GM18507 (cell line): ENCODE measurements around the gene PEX5L.
A peak's percentile ranks its signal among the peaks of the same experiment; 100 is the strongest.
"Not testable (repeated sequence)": the region's sequence is repeated elsewhere in the genome, so short reads cannot be mapped to it uniquely, and the experiment has no call there.

Experiments
- DNase-seq: peaks from one replicate; pipeline ENCODE4 v3.0.0; 2011; ENCODE audit warnings: low read depth; ENCODE audit not compliant: insufficient read length; ENCODE audit errors: extremely low spot score
- FAIRE-seq: peaks from 2 replicates; lab custom pipeline; 2011; peaks lifted over from hg19 to GRCh38; lab: Jason Lieb, UNC

PEX5L gene, protein sequence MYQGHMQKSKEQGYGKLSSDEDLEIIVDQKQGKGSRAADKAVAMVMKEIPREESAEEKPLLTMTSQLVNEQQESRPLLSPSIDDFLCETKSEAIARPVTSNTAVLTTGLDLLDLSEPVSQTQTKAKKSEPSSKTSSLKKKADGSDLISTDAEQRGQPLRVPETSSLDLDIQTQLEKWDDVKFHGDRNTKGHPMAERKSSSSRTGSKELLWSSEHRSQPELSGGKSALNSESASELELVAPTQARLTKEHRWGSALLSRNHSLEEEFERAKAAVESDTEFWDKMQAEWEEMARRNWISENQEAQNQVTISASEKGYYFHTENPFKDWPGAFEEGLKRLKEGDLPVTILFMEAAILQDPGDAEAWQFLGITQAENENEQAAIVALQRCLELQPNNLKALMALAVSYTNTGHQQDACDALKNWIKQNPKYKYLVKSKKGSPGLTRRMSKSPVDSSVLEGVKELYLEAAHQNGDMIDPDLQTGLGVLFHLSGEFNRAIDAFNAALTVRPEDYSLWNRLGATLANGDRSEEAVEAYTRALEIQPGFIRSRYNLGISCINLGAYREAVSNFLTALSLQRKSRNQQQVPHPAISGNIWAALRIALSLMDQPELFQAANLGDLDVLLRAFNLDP

DNA sequence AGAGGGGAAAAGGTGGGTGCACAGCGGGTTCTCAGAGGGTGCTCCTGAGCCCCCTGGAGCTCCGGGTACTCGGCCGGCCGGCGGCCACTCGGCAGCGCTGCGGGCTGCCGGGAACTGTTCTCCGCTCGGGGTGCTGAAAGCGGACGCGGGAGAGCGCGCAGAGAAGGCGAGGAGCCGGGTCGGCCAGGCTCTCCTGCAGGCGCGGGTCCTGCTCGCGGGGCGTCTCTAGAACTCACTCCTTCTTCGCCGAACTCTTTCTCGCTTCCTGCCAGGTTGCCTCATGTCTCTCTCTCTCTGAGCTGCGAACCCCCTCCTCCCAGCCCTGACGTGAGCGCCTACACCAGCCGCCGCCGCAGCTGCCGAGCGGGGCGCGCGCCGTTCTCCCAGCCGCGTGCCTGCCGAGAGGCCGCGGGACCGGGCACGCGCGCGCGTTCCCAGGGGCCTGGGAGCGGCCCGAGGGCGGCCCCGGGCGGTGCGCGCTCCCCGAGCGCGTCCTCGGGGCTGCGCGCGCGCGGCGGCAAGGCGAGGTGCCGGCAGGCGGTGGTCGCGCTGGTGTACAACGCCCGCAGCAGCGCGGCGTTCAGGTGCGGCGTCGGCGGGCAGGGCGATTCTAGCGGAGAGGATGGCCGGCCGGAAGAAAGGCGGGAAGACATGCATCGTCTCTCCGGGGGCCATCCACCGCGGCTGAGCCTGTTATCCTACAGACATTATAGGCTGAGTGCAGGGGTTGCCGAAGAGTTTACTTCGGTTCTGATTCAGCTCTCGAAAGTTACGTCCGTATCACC lies at the start of gene PEX5L:
Gene PEX5L, minus strand, starts transcription at position 267 of the 785 bp plus-strand sequence. CDS start 338 bp downstream, outside the sequence.
- DNase-seq (peak; percentile 20), FAIRE-seq (no peak)

DNA sequence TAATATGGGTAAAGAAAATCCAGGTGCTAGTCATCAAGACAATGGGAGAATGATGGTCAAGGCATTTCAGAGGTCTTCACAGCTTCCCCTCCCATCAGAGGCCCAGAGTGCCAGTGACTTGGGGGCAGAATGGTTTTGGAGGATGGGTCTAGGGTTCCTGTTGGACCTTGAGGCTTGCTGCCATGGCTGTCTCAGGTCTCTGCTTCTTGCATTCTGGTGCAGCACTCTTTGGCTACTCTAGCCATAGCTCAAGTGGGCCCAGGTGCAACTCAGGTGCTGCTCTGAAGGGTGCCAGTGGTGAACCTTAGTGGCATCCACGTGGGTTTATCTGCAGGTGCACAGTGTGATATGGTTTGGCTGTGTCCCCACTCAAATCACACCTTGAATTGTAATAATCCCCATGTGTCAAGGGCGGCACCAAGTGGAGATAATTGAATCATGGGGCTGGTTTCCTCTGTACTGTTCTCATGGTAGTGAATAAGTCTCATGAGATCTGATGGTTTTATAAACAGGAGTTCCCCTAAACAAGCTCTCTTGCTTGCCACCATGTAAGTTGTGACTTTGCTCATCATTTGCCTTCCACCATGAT lies 48.5 kb upstream of the PEX5L start:
- FAIRE-seq (peak; percentile 42), DNase-seq (no peak)

DNA sequence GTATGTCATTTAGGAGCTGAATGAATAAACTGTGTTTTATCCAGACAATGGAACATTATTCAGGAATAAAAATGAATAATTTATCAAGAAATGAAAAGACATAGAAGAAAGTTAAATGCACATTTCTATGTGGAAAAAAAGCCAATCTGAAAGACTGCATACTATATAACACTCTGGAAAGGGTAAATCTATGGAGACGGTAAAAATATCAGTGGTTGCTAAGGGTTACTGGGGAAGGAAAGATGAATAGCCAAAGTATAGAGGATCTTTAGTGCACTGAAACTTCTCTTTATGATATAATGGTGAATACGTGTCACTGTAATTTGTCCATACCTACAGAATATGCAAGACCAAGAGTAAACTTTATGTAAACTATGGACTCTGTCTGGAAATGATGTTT lies 46.0 kb upstream of the PEX5L start:
- FAIRE-seq (no peak), DNase-seq (no peak)

DNA sequence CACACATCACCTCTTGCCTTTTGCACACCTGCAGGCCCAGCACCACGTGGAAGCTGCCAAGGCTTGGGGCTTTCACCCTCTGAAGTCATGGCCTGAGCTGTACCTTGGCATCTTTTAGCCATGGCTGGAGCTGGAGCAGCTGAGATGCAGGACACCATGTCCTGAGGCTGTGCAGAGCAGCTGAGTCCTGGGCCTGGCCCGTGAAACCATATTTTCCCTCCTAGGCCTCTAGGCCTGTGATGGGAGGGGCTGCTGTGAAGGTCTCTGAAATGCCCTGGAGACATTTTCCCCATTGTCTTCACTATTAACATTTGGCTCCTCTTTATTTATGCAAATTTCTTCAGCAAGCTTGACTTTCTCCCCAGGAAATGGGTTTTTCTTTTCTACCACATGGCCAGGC lies 41.9 kb upstream of the PEX5L start:
- DNase-seq, result no peak
- FAIRE-seq, result no peak

DNA sequence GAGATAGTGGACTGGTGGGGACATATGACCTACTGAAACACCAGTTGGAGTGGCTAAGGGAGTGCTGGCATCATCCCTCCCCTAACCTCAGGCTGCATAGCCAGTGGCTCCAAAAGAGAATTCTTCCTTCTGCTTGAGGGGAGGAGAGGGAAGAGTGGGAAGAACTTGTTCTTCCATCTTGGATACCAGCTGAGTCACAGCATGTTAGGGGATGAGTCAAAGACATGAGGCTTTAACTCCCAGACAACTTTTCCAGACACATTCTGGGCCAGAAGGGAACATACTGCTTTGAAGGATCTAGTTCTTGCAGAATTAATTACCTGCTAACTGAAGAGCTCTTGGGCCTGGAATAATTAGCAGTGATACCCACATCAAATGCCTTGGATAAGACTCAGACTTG lies 36.8 kb upstream of the PEX5L start:
- FAIRE-seq (no peak), DNase-seq (no peak)

DNA sequence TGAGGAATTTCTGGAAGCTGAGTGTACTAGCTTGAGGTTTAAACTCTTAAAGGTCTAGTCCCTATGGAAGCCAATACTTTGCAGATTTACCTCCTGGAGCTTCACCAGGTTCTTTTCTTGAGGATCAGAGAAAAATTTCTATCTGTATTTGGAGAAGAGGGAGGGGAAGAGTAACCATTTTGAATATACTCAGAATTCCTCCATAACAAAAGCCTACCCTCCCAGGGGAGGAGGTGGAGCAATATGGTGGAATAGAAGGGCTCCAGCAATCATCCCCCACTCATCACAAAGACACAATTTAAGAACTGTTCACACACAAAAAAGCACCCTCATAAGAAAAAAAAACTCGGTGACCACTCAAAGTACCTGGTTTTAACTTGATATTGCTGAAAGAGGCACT lies 36.0 kb upstream of the PEX5L start:
- no peak for FAIRE-seq

DNA sequence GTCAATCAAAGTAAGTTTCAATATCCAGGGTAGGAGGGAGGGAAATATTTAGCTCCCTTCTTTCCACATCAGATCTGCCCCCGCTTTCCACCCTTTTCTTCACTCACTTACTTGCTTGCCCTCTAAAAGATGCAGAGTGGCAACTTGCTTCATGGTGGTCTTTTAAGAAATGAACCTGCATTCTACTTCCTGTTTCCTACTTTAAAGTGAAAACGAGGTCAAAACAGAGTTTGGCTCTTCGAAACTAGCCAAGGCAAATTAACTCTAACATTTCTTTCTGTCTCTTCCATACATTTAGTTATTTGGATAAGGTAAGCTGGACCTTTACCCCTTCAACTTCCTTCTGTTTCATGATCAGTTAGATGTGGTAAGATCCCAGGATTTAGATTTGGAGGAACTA lies 34.2 kb upstream of the PEX5L start:
- no peak for DNase-seq
- no peak for FAIRE-seq

More for the DNA sequence above, 36.0 kb upstream of the PEX5L start:
- no peak for DNase-seq

DNA sequence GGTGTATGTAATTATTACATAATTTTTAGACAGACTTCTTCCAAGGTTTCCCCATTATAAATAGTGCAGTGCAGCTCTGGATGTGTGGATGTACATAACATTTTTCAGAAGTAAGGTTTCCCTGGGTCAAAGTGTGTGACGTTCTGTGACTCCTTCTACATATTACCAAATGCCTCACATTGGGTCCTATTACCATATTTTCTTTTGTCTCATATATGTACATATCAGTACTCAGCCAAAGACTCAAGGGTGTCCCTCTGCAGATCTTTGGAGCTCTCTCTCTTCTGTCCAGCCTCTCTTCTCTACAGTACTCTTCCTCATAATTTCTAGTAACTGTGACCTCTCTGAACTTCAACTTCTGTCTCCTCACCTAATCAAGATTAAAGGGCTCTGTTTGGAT lies 31.3 kb upstream of the PEX5L start:
- no peak for DNase-seq
- FAIRE-seq, result no peak

DNA sequence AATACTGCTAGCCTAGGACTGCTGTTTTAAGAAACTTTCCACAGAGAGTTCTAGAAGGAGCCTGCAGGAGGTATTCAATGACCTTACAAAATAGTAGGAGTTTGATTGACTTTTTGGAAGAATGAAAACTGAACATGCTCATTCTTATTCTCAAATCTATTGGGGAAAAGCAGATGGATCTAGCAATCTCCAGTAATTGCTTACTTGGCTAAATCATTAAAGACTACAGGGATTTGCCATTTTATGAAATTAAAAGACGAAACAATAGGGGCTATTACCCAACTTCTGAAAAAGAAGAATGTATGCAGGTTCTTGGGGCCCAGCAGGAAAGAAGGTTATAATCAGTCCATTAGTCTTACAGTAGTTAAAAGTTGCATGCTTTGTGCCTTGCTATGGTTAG lies 29.9 kb upstream of the PEX5L start:
- no peak for FAIRE-seq
- DNase-seq, result no peak

DNA sequence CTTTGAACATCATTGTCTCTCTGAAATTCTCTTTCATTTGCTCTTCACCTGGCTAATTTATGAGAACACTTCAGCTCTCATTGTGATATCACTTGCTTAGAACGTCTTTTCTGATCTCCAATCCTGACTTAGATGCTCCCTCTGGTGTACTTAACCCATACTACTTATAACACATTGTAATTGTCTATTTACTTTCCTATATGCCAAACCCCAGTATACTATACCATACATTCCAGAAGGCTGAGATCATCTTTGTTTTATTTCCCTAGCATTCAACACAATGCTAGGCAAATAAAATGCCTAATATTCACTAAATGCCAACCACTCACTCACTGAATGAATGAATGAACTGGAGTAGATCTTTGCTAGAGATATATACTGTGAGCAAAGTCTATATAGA lies 27.0 kb upstream of the PEX5L start:
- no peak for FAIRE-seq
- no peak for DNase-seq

DNA sequence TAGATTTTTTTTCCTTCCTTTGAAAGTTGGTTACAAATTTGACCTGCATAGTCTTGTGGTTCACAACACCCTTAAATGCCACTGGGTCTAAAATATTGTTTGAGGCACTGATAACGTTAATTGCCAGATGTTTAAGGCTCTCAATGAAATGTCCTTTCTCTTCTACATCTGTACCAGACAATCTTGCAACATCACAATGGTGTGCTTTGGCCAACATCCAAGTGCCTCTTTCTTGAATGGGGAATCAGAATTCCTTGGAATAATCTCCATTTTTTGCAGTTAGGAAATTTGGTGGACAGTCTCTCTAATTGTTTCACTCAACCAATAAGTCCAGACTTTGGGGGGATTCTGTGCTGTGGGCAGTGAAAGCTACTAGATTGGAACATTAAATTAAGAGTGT lies 26.0 kb upstream of the PEX5L start:
- FAIRE-seq (no peak), DNase-seq (no peak)

DNA sequence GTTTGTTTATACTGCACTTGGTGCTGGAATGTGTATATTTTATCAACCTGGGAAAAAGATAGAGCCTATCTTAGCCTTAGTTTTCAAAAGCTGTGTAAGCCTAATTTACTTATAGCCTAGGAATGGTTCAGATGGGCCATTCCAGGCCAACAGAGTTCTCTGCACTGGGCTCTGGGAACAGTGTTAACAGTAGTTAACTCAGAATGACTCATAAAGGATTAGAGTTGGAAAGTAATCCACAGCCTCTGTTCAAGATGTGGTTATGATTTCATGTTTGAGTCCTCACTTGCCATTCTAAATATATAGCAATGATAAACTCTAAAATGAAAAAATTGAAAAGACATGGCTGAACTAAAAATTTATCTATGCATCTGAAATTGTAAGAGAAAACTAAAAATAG lies 22.6 kb upstream of the PEX5L start:
- FAIRE-seq (no peak), DNase-seq (no peak)

DNA sequence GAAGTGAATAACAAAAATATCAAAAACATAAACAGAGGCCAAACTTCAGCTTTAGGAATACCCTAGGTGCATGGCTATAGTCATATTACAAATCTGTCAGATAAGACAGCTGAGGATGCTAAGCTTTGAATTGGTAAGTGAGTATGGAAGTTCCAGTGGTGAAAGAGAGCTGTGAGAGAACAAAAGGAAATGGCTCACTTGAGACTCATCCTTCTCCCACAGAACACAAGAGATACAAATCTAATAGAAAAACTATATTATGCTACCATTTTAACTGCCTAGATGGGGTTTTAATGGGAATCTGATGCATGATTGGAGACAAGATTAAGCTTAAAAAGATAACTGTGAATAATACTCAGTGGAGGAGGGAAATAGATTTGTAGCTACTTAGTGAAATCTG lies 21.5 kb upstream of the PEX5L start:
- FAIRE-seq (no peak), DNase-seq (no peak)

DNA sequence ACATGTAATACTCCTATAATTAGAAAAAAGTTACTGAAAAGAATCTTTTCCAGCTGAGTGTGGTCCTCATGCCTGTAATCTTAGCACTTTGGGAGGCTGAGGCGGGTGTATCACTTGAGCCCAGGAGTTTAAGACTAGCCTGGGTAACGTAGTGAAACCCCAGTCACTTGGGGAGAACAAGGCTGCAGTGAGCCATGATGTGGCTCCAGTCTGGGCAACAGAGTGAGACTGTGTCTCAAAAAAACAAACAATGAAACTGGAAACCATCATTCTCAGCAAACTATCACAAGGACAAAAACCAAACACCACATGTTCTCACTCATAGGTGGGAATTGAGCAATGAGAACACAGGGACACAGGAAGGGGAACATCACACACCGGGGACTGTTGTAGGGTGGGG lies 18.9 kb upstream of the PEX5L start:
- DNase-seq, FAIRE-seq: not testable (repeated sequence)

DNA sequence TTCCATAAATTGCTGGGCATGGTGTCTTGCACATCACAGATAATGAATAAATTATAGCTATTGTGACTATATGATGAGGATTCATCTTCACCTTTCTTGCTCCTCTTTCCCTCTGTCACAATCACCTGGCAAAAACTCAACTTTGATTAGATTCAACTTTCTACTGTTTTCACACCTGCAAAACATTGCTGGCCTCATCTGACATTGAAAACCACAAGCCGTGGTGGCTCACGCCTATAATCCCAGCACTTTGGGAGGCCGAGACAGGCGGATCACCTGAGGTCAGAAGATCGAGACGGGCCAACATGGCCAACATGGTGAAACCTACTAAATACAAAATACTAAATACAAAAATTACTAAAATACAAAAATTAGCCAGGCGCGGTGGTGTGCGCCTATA lies 12.7 kb upstream of the PEX5L start:
- FAIRE-seq (no peak), DNase-seq (no peak)

DNA sequence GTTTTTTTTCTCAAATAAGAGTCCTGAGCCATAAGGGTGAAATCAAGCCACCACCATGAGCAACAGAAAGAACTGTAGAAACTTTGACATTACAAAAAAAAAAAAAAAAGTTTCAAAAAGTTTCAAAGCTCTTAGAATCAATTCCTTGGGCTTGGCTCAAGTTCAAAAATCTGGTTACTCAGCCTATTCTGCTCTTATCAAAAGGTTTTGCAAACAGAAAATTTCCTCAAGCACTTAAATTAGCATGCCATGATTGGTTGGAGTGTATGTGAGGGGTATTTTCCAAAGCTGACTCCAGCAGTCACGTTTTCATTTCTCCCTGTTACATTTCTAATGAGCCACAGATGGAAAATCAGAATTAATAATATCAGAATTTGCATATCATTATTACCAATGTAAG lies 12.1 kb upstream of the PEX5L start:
- FAIRE-seq, result no peak
- DNase-seq, result no peak

DNA sequence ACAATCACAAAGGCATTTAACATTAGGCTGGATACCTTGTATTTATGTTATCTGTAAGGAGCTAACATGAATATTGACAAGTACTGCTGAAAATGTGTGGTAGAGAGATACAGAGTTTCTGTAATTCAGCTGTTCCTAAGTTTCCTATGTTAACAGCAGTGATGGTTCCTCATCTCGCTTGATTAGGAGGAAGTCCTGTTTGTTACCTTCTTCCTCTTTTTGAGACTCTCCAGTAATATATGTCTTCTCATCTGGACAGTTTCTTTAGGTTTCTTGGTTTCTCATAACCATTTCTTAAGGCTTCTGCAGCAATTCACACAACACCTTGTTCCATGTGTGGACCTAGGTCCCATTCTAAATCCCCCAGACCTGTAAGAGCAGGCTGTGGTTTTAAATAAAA lies 11.4 kb upstream of the PEX5L start:
- FAIRE-seq (peak; percentile 65), DNase-seq (peak; percentile 7)

DNA sequence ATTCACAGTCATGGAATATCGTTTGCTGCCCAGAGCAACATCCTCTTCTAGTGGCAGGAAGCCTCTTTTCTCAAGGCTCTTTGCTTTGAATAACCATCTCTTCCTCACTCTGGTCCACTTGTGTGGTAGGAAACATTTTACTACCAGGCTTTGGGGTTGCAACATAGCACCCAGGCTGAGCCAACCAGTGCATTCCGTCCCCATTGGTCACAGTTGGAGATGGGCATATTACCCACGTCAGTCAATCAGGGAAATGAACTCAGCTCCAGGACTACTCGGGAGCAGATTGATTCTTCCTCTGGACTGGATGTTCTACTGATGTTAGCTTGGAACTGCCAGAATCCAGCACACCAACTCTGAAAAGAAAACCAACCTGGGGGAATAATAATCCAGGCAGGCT lies 4.2 kb upstream of the PEX5L start:
- DNase-seq, result no peak
- no peak for FAIRE-seq

DNA sequence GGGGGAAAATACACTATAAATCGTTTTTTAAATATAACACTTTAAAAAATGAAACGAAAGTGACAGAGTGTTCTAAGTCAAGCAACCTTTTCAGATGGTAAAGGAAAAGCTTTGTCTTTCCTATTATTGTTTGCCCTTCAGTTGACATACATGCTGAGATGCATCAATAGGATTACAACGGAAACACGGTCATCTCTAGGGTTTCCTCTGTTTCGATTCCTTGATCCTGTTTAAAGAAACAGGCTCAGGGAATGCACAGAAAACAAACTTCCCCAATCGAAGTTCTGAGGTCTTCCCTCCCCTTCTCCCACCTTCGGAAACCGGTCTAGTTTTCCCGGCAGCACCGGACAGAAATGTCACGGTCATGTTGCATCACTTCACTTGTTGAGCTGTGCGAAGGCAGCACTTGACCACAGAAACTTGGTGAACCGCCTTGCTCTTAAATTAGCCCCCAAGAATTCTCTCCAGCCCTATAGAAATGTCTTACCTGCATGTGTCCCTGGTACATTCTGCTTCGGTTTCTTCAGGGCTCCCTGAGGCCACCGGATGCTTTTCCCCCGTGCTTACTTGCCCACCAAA lies 556 bp downstream of the PEX5L start:
- DNase-seq (no peak), FAIRE-seq (peak; percentile 72)

DNA sequence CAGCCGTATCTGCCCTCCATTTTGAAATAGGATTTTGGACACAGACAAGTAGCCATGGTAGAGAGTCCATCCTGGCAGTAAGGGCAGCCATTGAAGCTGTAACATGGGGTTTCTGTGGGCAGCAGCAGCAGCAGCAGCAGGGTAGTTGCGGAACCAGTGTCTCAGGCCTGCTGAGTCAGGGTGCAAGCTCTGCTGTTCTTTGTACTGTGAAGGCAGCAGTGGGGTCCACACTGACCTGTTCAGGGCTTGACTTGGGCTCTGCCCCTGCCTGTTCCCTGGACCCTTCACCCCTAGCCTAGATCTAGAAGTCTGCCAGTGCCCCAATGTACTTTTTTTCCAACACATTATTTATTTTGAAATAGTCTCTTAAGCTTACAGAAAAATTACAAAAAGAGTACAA lies 9.7 kb downstream of the PEX5L start:
- no peak for FAIRE-seq

More for the DNA sequence above, 9.7 kb downstream of the PEX5L start:
- no peak for DNase-seq
